OCI-LY7 (cell line): Measurements from ENCODE around the gene SORCS1. TPM values are rescaled to one million over a fixed set of nuclear protein-coding genes. Genes with fewer than 3 reads are reported as not detected.

Experiments
- BruUV-seq: library from RNA; stranded (reverse); fragments of 400-500 nt; replicated peaks from 2 replicates; lab custom pipeline; 2021; lab: Mats Ljungman, UMichigan
- CTCF ChIA-PET: fragments of 300-600 bp; sonication (Branson Sonifier 250); formaldehyde crosslinking; loops from one replicate; lab custom pipeline; 2022; ENCODE audit warnings: antibody characterized with exemption; ENCODE audit not compliant: unreplicated experiment; lab: Charles Lee
- POLR2A ChIA-PET: fragments of 300-600 bp; sonication (Branson Sonifier 250); formaldehyde crosslinking; loops from one replicate; lab custom pipeline; 2022; ENCODE audit warnings: antibody characterized with exemption; lab: Charles Lee
- DNase-seq: peaks from one replicate; pipeline ENCODE4 v3.0.0-alpha.2; 2015; ENCODE audit warnings: low spot score
- H2AFZ ChIP-seq: fragments of 200-600 bp; sonication (generic), shearing (Covaris generic); 2 replicates; pipeline ENCODE4 v1.6.1; 2014; ENCODE audit warnings: mild to moderate bottlenecking, antibody characterized with exemption, low read length, moderate library complexity
- H3K27ac ChIP-seq: fragments of 200-600 bp; sonication (generic); 2 replicates; pipeline ENCODE4 v1.5.1; 2014; ENCODE audit warnings: mixed run types, low read depth, mild to moderate bottlenecking, moderate library complexity, low read length, inconsistent platforms; ENCODE audit not compliant: poor library complexity, severe bottlenecking
- H3K36me3 ChIP-seq: fragments of 200-600 bp; sonication (generic); 2 replicates; pipeline ENCODE4 v1.6.1; 2014; ENCODE audit warnings: mild to moderate bottlenecking, antibody characterized with exemption, low read length, moderate library complexity, mixed read lengths; ENCODE audit not compliant: insufficient read depth
- H3K4me1 ChIP-seq: fragments of 200-600 bp; sonication (generic); 2 replicates; pipeline ENCODE4 v1.5.1; 2014; ENCODE audit warnings: mild to moderate bottlenecking, low read length; ENCODE audit not compliant: insufficient read depth, poor library complexity, severe bottlenecking
- H3K4me2 ChIP-seq: fragments of 200-600 bp; sonication (generic); 2 replicates; pipeline ENCODE4 v1.6.1; 2014; ENCODE audit warnings: mild to moderate bottlenecking, low read length
- H3K4me3 ChIP-seq: fragments of 200-600 bp; sonication (generic); 2 replicates; pipeline ENCODE4 v1.5.1; 2014; ENCODE audit warnings: mild to moderate bottlenecking, low read depth, low read length; ENCODE audit not compliant: poor library complexity, severe bottlenecking
- H3K79me2 ChIP-seq: fragments of 200-600 bp; sonication (generic); 2 replicates; pipeline ENCODE4 v1.6.1; 2016; ENCODE audit warnings: low read depth, mild to moderate bottlenecking, low read length, moderate library complexity, mixed read lengths; ENCODE audit not compliant: insufficient read depth
- H3K9me2 ChIP-seq: fragments of 200-600 bp; sonication (generic); 2 replicates; pipeline ENCODE4 v1.6.1; 2016; ENCODE audit warnings: mild to moderate bottlenecking, low read length, mixed read lengths; ENCODE audit not compliant: insufficient read depth
- H3K9me3 ChIP-seq: fragments of 200-600 bp; sonication (generic); 2 replicates; pipeline ENCODE4 v1.6.1; 2014; ENCODE audit warnings: mild to moderate bottlenecking, mixed run types, low read length, mixed read lengths
- H4K20me1 ChIP-seq: fragments of 200-600 bp; sonication (generic); 2 replicates; pipeline ENCODE4 v1.6.1; 2014; ENCODE audit warnings: mild to moderate bottlenecking, antibody characterized with exemption, low read length, moderate library complexity, mixed read lengths; ENCODE audit not compliant: insufficient read depth
- CTCF ChIP-seq: fragments of 200-600 bp; sonication (generic); conservative IDR thresholded peaks from 2 replicates; pipeline ENCODE4 v1.5.1; 2014; ENCODE audit warnings: mild to moderate bottlenecking, antibody characterized with exemption, low read length, moderate library complexity, mixed read lengths
- EZH2phosphoT487 ChIP-seq: fragments of 200-600 bp; sonication (generic); IDR thresholded peaks from 2 replicates; pipeline ENCODE4 v1.6.1; 2018; ENCODE audit warnings: low read depth, borderline replicate concordance, mild to moderate bottlenecking, mixed run types, antibody characterized with exemption, low read length, moderate library complexity, mixed read lengths
- intact Hi-C: fragments of 100-400 bp; cut with micrococcal nuclease; formaldehyde crosslinking; loops from one replicate; pipeline ENCODE4 v1.10.0; 2022; ENCODE audit not compliant: unreplicated experiment
- total RNA-seq, 2 experiments: library from RNA; depleted of rRNA in 1 of 2; stranded (reverse); fragments of >200 nt in 1 of 2; shearing (Covaris generic) in 1 of 2; gene quantifications; 2 replicates each; pipeline ENCODE4 v1.2.3, GENCODE V29; 2014 to 2022

The SORCS1 gene
- total RNA-seq, 2 experiments from 2014 or later: not detected

- no peak for DNase-seq
- Histone ChIP-seq H2AFZ (no peak overlapping the region), H3K9me3 (no peaks in the 10 kb centered on the region), H3K9me2 (no peaks in the 10 kb centered on the region), H3K79me2 (no peaks in the 10 kb centered on the region), H4K20me1 (no peaks in the 10 kb centered on the region), H3K36me3 (no peaks in the 10 kb centered on the region), H3K4me3 (no peak overlapping the region), H3K4me1 (no peaks in the 10 kb centered on the region), H3K4me2 (no peak overlapping the region), H3K27ac (no peak overlapping the region)
- TF ChIP-seq EZH2phosphoT487: no peak
- TF ChIP-seq CTCF: no peak
- no TSS peak for BruUV-seq
- POLR2A ChIA-PET: no interaction called here
- intact Hi-C loops: no loop called here
- CTCF ChIA-PET: no interaction called here
Measured at GRCh38 chr10:106672517-106673175, 491.9 kb downstream of the SORCS1 start.

DNA sequence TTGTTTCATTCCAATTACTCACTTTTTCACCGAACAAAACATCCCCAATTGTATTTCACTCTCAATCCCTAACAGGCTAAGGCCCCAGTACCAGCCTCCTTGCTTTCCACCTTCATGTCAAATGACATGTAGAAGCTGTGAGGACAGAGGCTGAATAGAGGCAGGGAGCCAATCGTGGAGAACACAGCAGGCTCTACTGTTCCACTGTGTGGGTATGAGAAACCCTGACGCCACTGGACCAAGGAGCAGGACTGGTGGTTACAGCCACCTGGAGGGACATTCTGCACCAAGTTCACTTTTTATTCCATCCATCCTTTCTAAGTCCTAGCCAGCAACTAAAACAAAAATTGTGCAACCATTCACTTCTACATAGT is 502.8 kb downstream of the SORCS1 start:
- H4K20me1 ChIP-seq: no peaks in the 10 kb centered on the region; the same call in 1 of the 2 replicates
- CTCF ChIA-PET: no interaction called here
- DNase-seq: no peak
- no peak overlapping the region for H3K4me3 ChIP-seq
- H3K36me3 ChIP-seq: no peaks in the 10 kb centered on the region
- TF ChIP-seq EZH2phosphoT487 (no peak), CTCF (no peak)
- intact Hi-C loops: no loop called here
- no peaks in the 10 kb centered on the region for H3K4me1 ChIP-seq
- H3K79me2 ChIP-seq: no peaks in the 10 kb centered on the region
- H3K4me2 ChIP-seq: no peak overlapping the region
- H3K9me2 ChIP-seq: no peaks in the 10 kb centered on the region
- BruUV-seq: no TSS peak
- H2AFZ ChIP-seq: no peak overlapping the region
- H3K9me3 ChIP-seq: no peaks in the 10 kb centered on the region
- POLR2A ChIA-PET: no interaction called here
- no peak overlapping the region for H3K27ac ChIP-seq

DNA sequence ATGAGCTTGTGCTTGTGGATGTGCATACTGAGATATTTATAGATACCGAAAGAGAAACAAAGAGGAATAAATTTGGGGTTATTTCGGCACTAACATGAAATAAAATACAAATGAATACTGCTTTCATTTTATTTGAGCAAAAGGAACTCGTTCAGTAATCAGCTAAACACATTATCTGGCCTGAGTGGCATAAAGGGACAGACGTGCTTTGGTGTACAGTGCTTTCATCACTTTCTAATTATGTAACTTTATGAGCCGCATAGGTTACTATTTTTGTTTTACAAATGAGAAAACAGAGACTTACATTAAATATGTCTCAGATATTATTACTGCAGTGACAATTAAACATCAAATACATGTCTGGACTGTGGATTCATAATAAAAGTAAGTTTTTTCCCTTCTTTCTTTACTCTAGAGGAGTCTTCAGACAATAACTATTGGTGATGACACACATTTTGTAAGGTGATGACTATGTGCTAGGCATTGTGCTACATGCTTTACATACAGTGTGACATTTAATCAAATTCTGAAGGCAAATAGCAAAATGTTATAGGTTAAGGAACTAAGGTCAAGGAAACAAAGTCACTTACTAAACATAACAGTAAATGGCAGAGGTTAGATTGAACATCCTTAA is 503.3 kb downstream of the SORCS1 start:
- H3K36me3 ChIP-seq: no peaks in the 10 kb centered on the region
- H3K4me1 ChIP-seq: no peaks in the 10 kb centered on the region
- ChIA-PET CTCF (no interaction called here), POLR2A (no interaction called here)
- no peak for TF ChIP-seq CTCF
- no peak overlapping the region for H3K27ac ChIP-seq
- no peak overlapping the region for H2AFZ ChIP-seq
- H3K79me2 ChIP-seq: no peaks in the 10 kb centered on the region
- no peak overlapping the region for H3K4me2 ChIP-seq
- intact Hi-C loops: no loop called here
- BruUV-seq: no TSS peak
- H3K4me3 ChIP-seq: no peak overlapping the region
- no peaks in the 10 kb centered on the region for H3K9me3 ChIP-seq
- no peaks in the 10 kb centered on the region; the same call in 1 of the 2 replicates for H4K20me1 ChIP-seq
- no peak for DNase-seq
- no peaks in the 10 kb centered on the region for H3K9me2 ChIP-seq
